A549 (cell line): ENCODE data around the gene EIF1AX.

Experiments
- BHLHE40 ChIP-seq: IDR thresholded peaks from 2 replicates; pipeline ENCODE4 v1.6.1; 2012; ENCODE audit warnings: low read depth, low read length, inconsistent platforms
- CHD2 ChIP-seq: fragments of 150-350 bp; IDR thresholded peaks from 2 replicates; pipeline ENCODE4 v1.6.1; 2014; ENCODE audit warnings: low read length; ENCODE audit not compliant: partially characterized antibody
- CTCF ChIP-seq: fragments of >200 bp; sonication (Bioruptor Twin); formaldehyde crosslinking; IDR thresholded peaks from 3 replicates; pipeline ENCODE4 v1.5.1; 2016
- EP300 ChIP-seq, 2 experiments: fragments of >200 bp; sonication (Bioruptor Twin); formaldehyde crosslinking; IDR thresholded peaks; 2 replicates in 1 of 2; 3 replicates in 1 of 2; pipeline ENCODE4 v1.6.1; 2016 to 2017
- PBX3 ChIP-seq: IDR thresholded peaks from 2 replicates; pipeline ENCODE4 v1.6.1; 2012
- POLR2A ChIP-seq: IDR thresholded peaks from 2 replicates; pipeline ENCODE4 v1.6.1; 2012; ENCODE audit warnings: mild to moderate bottlenecking, low read length
- POLR2AphosphoS2 ChIP-seq: conservative IDR thresholded peaks from 2 replicates; pipeline ENCODE4 v1.6.1; 2012; ENCODE audit warnings: low read length, improper control_type of control experiment, inconsistent platforms
- TP53 ChIP-seq: fragments of 250-450 bp; sonication (Bioruptor Pico); IDR thresholded peaks from 2 replicates; pipeline ENCODE4 v1.5.0; 2021; ENCODE audit warnings: mild to moderate bottlenecking, moderate library complexity

- no peak for TF ChIP-seq POLR2AphosphoS2
- no peak for TF ChIP-seq EP300 (IDR thresholded peaks at IDR 0.05)
- TF ChIP-seq TP53 (CRISPR knock-in tag), result no peak
- TF ChIP-seq POLR2A, result no peak
- TF ChIP-seq BHLHE40, result no peak
- no peak for TF ChIP-seq PBX3
- no peak for TF ChIP-seq CHD2
- TF ChIP-seq CTCF, result no peak
Observed at GRCh38 chrX:20129547-20129946, 12.1 kb downstream of the EIF1AX start.
